Embryonic facial prominence (tissue), 1 donor: ENCODE data around the gene ETV6.

Experiments
- DNase-seq: peaks from one replicate; pipeline ENCODE4 v3.0.0-alpha.2; 2016; ENCODE audit errors: extremely low spot score

Gene ETV6

GRCh38 chr12:11922361-11922760 is 272.9 kb downstream of the ETV6 start:
- no peak for DNase-seq

- DNase-seq = no peak
These were observed 273.6 kb downstream of the ETV6 start for GRCh38 chr12:11923067-11923466.

GRCh38 chr12:11927286-11927935 is 277.9 kb downstream of the ETV6 start:
- no peak for DNase-seq

DNA sequence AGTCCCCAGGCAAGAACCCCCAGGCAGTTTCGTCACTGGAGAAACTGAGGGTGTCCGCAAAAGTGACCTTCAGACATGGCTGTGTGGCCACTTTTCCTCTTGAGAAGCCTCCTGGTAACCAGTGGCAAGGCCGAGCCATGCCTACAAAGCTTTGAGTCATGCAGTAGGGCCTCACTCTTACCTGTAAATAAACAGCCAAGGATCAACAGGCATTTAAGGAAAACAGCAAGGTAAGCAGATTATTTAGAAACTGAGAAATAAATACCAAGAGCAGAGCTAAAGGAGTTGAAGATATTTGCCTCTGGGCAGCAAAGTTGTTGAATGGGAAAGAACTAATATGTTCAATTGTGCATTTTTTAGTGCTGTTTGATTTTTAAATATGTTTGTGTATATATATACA is 280.2 kb downstream of the ETV6 start:
- no peak for DNase-seq

DNA sequence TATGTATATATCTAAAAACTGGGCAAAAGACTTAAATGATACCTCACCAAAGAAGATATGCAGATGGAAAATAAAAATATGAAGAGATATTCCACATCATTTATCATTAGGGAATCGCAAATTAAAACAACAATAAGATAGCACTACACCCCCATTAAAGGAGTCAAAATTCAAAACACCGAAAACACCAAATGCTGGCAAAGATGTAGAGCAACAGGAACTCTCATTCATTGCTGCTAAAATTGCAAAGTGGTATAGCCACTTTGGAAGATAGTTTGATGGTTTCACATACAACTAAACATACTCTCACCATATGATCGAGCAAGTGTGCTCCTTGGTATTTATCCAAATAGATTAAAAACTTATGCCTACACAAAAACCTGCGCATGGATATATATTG is 289.7 kb downstream of the ETV6 start:
- DNase-seq = no peak

GRCh38 chr12:11941606-11942337 is 292.3 kb downstream of the ETV6 start:
- no peak for DNase-seq

GRCh38 chr12:11943919-11944700 is 294.6 kb downstream of the ETV6 start:
- no peak for DNase-seq
